Fibroblast of peridontal ligament (primary cell): Measurements from ENCODE around the gene IL20.

Experiments used
- DNase-seq: peaks from one replicate; pipeline ENCODE4 v3.0.0-alpha.2; 2010; ENCODE audit errors: extremely low read depth

The IL20 gene

GRCh38 chr1:206902702-206903101 is 37.3 kb downstream of the IL20 start:
- DNase-seq = no peak

GRCh38 chr1:206903687-206904086 is 38.3 kb downstream of the IL20 start:
- DNase-seq = peak; percentile 39

GRCh38 chr1:206904423-206905142 is 39.2 kb downstream of the IL20 start:
- no peak for DNase-seq

GRCh38 chr1:206905295-206906164 is 40.1 kb downstream of the IL20 start:
- DNase-seq = peak; percentile 78

GRCh38 chr1:206907304-206907991 is 42.0 kb downstream of the IL20 start:
- no peak for DNase-seq

GRCh38 chr1:206908038-206908437 is 42.6 kb downstream of the IL20 start:
- DNase-seq = no peak

GRCh38 chr1:206909161-206909882 is 43.9 kb downstream of the IL20 start:
- DNase-seq = no peak

GRCh38 chr1:206909883-206910318 is 44.5 kb downstream of the IL20 start:
- no peak for DNase-seq

- peak; percentile 86 for DNase-seq
These were observed 45.7 kb downstream of the IL20 start for GRCh38 chr1:206911064-206911663.

- peak; percentile 87 for DNase-seq
These were observed 47.1 kb downstream of the IL20 start for GRCh38 chr1:206912445-206913095.

GRCh38 chr1:206913766-206914537 is 48.5 kb downstream of the IL20 start:
- DNase-seq = no peak

GRCh38 chr1:206915030-206915735 is 49.8 kb downstream of the IL20 start:
- no peak for DNase-seq

GRCh38 chr1:206916000-206916709 is 50.7 kb downstream of the IL20 start:
- DNase-seq = no peak

- no peak for DNase-seq
These were observed 52.7 kb downstream of the IL20 start for GRCh38 chr1:206918076-206918475.
